GM12878 (cell line): ENCODE results near the gene TUBA4B. TPM values are rescaled to one million over a fixed set of nuclear protein-coding genes. Genes with fewer than 3 reads are reported as not detected.

Experiments
- ATAC-seq: fragments of 200-7000 bp; cut with Tn5 transposase; 3 replicates; pipeline ENCODE4 v1.9.1; 2020; ENCODE audit warnings: mild to moderate bottlenecking, moderate library complexity
- BruUV-seq: library from RNA; stranded (reverse); fragments of 400-500 nt; replicated peaks from 2 replicates; lab custom pipeline; 2021; lab: Mats Ljungman, UMichigan
- CTCF ChIA-PET: fragments of 300-600 bp; sonication (Branson Sonifier 250); formaldehyde crosslinking; extraction: SDS; loops from one replicate; lab custom pipeline; 2021; ENCODE audit warnings: inconsistent platforms; lab: Yijun Ruan, JAX
- POLR2A ChIA-PET: fragments of 350-600 bp; formaldehyde crosslinking; extraction: SDS; loops from one replicate; lab custom pipeline; 2021; ENCODE audit warnings: inconsistent platforms; lab: Charles Lee
- RAD21 ChIA-PET: fragments of 300-600 bp; sonication (Branson Sonifier 250); formaldehyde crosslinking; loops from one replicate; lab custom pipeline; 2023; ENCODE audit warnings: antibody characterized with exemption; ENCODE audit not compliant: unreplicated experiment; lab: Charles Lee
- SMC1A ChIA-PET: fragments of 300-600 bp; sonication (Branson Sonifier 250); formaldehyde crosslinking; loops from one replicate; lab custom pipeline; 2023; ENCODE audit not compliant: unreplicated experiment, uncharacterized antibody; lab: Charles Lee
- DNase-seq: peaks from one replicate; pipeline ENCODE4 v3.0.0-alpha.2; 2011; ENCODE audit warnings: low read depth, low spot score
- FAIRE-seq: peaks from 3 replicates; lab custom pipeline; 2011; peaks lifted over from hg19 to GRCh38; lab: Jason Lieb, UNC
- H2AFZ ChIP-seq: 2 replicates; pipeline ENCODE4 v1.6.0; 2011; ENCODE audit warnings: low read depth, low read length, control low read depth; ENCODE audit not compliant: control insufficient read depth
- H3K27ac ChIP-seq: 2 replicates; pipeline ENCODE4 v1.5.1; 2011; ENCODE audit warnings: control low read depth; ENCODE audit not compliant: control insufficient read depth, insufficient read depth
- H3K27me3 ChIP-seq, 2 experiments: replicated peaks in 1 of 2; 2 replicates each; pipeline versions ENCODE4 v1.6.0 to v1.6.1; 2011; ENCODE audit warnings: low read length in 1 of 2; ENCODE audit not compliant: control insufficient read depth in 2 of 2, insufficient read depth in 2 of 2
- H3K36me3 ChIP-seq, 2 experiments: 2 replicates each; pipeline ENCODE4 v1.5.1; 2011; ENCODE audit warnings: low read length in 1 of 2; ENCODE audit not compliant: control insufficient read depth in 2 of 2, insufficient read depth in 2 of 2
- H3K4me1 ChIP-seq: 2 replicates; pipeline ENCODE4 v1.6.1; 2011; ENCODE audit warnings: mild to moderate bottlenecking, low read length, moderate library complexity, mixed read lengths; ENCODE audit not compliant: control insufficient read depth, insufficient read depth
- H3K4me2 ChIP-seq: 2 replicates; pipeline ENCODE4 v1.6.0; 2011; ENCODE audit warnings: control low read depth; ENCODE audit not compliant: control insufficient read depth, insufficient read depth
- H3K4me3 ChIP-seq: fragments of 200-600 bp; sonication (generic); 2 replicates; pipeline ENCODE4 v1.5.1; 2016
- H3K79me2 ChIP-seq: 2 replicates; pipeline ENCODE4 v1.6.0; 2011; ENCODE audit warnings: low read length; ENCODE audit not compliant: control insufficient read depth, insufficient read depth
- H3K9ac ChIP-seq: 2 replicates; pipeline ENCODE4 v1.8.0; 2011; ENCODE audit warnings: low read length, control low read depth, mixed read lengths; ENCODE audit not compliant: control insufficient read depth, insufficient read depth
- H3K9me3 ChIP-seq: replicated peaks from 3 replicates; pipeline ENCODE4 v1.5.1; 2011; ENCODE audit warnings: mild to moderate bottlenecking, low read length; ENCODE audit not compliant: control insufficient read depth, insufficient read depth
- H4K20me1 ChIP-seq: 2 replicates; pipeline ENCODE4 v1.6.0; 2011; ENCODE audit not compliant: control insufficient read depth, insufficient read depth
- ATF7 ChIP-seq: fragments of 450-650 bp; IDR thresholded peaks from 2 replicates; pipeline ENCODE4 v1.6.1; 2016; ENCODE audit warnings: low read depth, mild to moderate bottlenecking
- BHLHE40 ChIP-seq, 2 experiments: fragments of 450-650 bp in 1 of 2; IDR thresholded peaks; 2 replicates each; pipeline ENCODE4 v1.6.1; 2011 to 2017; ENCODE audit warnings: low read depth in 2 of 2, borderline replicate concordance in 1 of 2, improper control_type of control experiment in 1 of 2, low read length in 1 of 2, mild to moderate bottlenecking in 1 of 2
- HDGF ChIP-seq: fragments of 450-650 bp; IDR thresholded peaks from 2 replicates; pipeline ENCODE4 v1.6.1; 2016; ENCODE audit warnings: antibody characterized with exemption
- IRF3 ChIP-seq: fragments of 450-650 bp; IDR thresholded peaks from 2 replicates; pipeline ENCODE4 v1.6.1; 2014; ENCODE audit warnings: mild to moderate bottlenecking
- KDM1A ChIP-seq: fragments of 200-600 bp; sonication (generic); IDR thresholded peaks from 2 replicates; pipeline ENCODE4 v1.6.1; 2016; ENCODE audit warnings: borderline replicate concordance
- LARP7 ChIP-seq: fragments of 450-650 bp; IDR thresholded peaks from 2 replicates; pipeline ENCODE4 v1.6.1; 2017; ENCODE audit warnings: mild to moderate bottlenecking
- NR2F1 ChIP-seq: fragments of 450-650 bp; conservative IDR thresholded peaks from 2 replicates; pipeline ENCODE4 v1.6.1; 2017; ENCODE audit warnings: mild to moderate bottlenecking
- YBX1 ChIP-seq: fragments of 450-650 bp; IDR thresholded peaks from 2 replicates; pipeline ENCODE4 v1.6.1; 2016; ENCODE audit warnings: antibody characterized with exemption
- ZNF592 ChIP-seq: fragments of 450-650 bp; IDR thresholded peaks from 2 replicates; pipeline ENCODE4 v1.6.1; 2017; ENCODE audit warnings: mild to moderate bottlenecking, moderate library complexity
- WGBS: methylation state at CpG from one replicate; pipeline ENCODE4 v1.1.6; 2016; ENCODE audit warnings: low lambda C conversion rate; ENCODE audit not compliant: insufficient replicate concordance, insufficient coverage; ENCODE audit errors: missing lambda C conversion rate; 5-methylcytosine and 5-hydroxymethylcytosine counted together
- in situ Hi-C: fragments of 300-500 bp; cut with MboI; formaldehyde crosslinking; loops from 9 replicates; pipeline ENCODE4 v1.14.3; 2018; ENCODE audit warnings: mixed read lengths
- intact Hi-C: fragments of 100-400 bp; cut with micrococcal nuclease; formaldehyde crosslinking; loops from one replicate; pipeline ENCODE4 v1.14.2; 2022; ENCODE audit not compliant: unreplicated experiment
- polyA plus RNA-seq, 11 experiments: library from polyadenylated mRNA; depleted of rRNA in 4 of 11; unstranded in 6 of 11; stranded (reverse) in 5 of 11; fragments of >200 nt; fragmentation: Nextera tagmentation in 4 of 11; fragmentation: Illumina TruSeq in 1 of 11; extraction: Ambion mirVana in 4 of 11; extraction: Trizol in 1 of 11; gene quantifications; 1 replicate in 1 of 11; 2 replicates in 10 of 11; pipeline versions ENCODE4 v1.2.1 to v1.2.3, GENCODE V29; 2011 to 2016; ENCODE audit warnings: inconsistent platforms in 2 of 11, missing spikeins in 2 of 11, low read depth in 1 of 11
- total RNA-seq, 4 experiments: library from RNA; depleted of rRNA in 3 of 4; stranded (reverse); fragments of >200 nt in 3 of 4; fragmentation: Illumina TruSeq in 1 of 4; extraction: Trizol in 1 of 4; gene quantifications; 2 replicates each; pipeline versions ENCODE4 v1.2.1 to v1.2.3, GENCODE V29; 2013 to 2021
- TF ChIP-seq, protein P1 (sequence below): IDR thresholded peaks from 2 replicates; pipeline ENCODE4 v1.6.1; 2011; ENCODE audit warnings: borderline replicate concordance, low read depth, mild to moderate bottlenecking, moderate library complexity, low read length; ENCODE audit not compliant: insufficient read depth, poor library complexity, severe bottlenecking
- TF ChIP-seq, protein P2 (sequence below): IDR thresholded peaks from 2 replicates; pipeline ENCODE4 v1.6.1; 2012; ENCODE audit warnings: low read length, inconsistent platforms
- TF ChIP-seq, protein P3 (sequence below): fragments of 450-650 bp; IDR thresholded peaks from 2 replicates; pipeline ENCODE4 v1.6.1; 2016; ENCODE audit warnings: mild to moderate bottlenecking

TUBA4B gene
- total and polyA plus RNA-seq, 10 of the 15 experiments (the other 5 are each of a cell fraction or from before 2014, with no cell fraction given): 0.07 TPM; not detected in 9

- peak overlapping the region; percentile 50; the same call in 1 of the 2 replicates for H3K9ac ChIP-seq
- H4K20me1 ChIP-seq: 0 out of 2 replicates have a peak, but pooled peaks cover 3% of the 10 kb centered on the region
- CTCF ChIA-PET: interaction anchor here (0.6 to 6.1 kb wide), 16 partner anchors 10 to 357 kb away, joined by 3 to 65 read pairs (median 4); partner anchors contain the start of genes CNPPD1, DNAJB2, GLB1L and NHEJ1
- peak overlapping the region; percentile 86 for H3K4me3 ChIP-seq
- DNase-seq (no peak), FAIRE-seq (peak; percentile 81), ATAC-seq (peak; percentile 29)
- peaks cover 38% of the 10 kb centered on the region for H3K79me2 ChIP-seq
- WGBS: 6% methylated on average over 12 of the region's 12 CpGs
- in situ Hi-C loops (no loop called here), intact Hi-C loops (loop anchor here (2.0 kb wide), 1 partner anchor 94 kb away; the partner anchor contains the start of gene NHEJ1)
- no peaks in the 10 kb centered on the region for H3K9me3 ChIP-seq
- no TSS peak for BruUV-seq
- RAD21 ChIA-PET: interaction anchor here (0.8 to 5.1 kb wide), 11 partner anchors 9 to 134 kb away, joined by 3 to 53 read pairs (median 5); partner anchors contain the start of genes ANKZF1, ATG9A, DNAJB2 and GLB1L
- H3K27me3 ChIP-seq: no peaks in the 10 kb centered on the region
- SMC1A ChIA-PET: interaction anchor here (0.7 to 8.6 kb wide), 9 partner anchors 9 to 359 kb away, joined by 3 to 98 read pairs (median 4); partner anchors contain the start of genes ABCB6, DNAJB2, GLB1L and STK16
- no peak overlapping the region for H3K27ac ChIP-seq
- H3K4me1 ChIP-seq: peaks cover 16% of the 10 kb centered on the region
- H3K36me3 ChIP-seq: peaks cover 8 to 9% of the 10 kb centered on the region in 2 experiments
- H3K4me2 ChIP-seq: peak overlapping the region; percentile 92
- POLR2A ChIA-PET: interaction anchor here (0.8 to 9.0 kb wide), 16 partner anchors 9 to 368 kb away, joined by 3 to 160 read pairs (median 4); partner anchors contain the start of genes ABCB6, ANKZF1, ATG9A and DNAJB2
- peak overlapping the region; percentile 92 for H2AFZ ChIP-seq
- TF ChIP-seq, protein P1, sequence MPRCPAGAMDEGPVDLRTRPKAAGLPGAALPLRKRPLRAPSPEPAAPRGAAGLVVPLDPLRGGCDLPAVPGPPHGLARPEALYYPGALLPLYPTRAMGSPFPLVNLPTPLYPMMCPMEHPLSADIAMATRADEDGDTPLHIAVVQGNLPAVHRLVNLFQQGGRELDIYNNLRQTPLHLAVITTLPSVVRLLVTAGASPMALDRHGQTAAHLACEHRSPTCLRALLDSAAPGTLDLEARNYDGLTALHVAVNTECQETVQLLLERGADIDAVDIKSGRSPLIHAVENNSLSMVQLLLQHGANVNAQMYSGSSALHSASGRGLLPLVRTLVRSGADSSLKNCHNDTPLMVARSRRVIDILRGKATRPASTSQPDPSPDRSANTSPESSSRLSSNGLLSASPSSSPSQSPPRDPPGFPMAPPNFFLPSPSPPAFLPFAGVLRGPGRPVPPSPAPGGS: no peak
- TF ChIP-seq NR2F1: no peak
- TF ChIP-seq, protein P2, sequence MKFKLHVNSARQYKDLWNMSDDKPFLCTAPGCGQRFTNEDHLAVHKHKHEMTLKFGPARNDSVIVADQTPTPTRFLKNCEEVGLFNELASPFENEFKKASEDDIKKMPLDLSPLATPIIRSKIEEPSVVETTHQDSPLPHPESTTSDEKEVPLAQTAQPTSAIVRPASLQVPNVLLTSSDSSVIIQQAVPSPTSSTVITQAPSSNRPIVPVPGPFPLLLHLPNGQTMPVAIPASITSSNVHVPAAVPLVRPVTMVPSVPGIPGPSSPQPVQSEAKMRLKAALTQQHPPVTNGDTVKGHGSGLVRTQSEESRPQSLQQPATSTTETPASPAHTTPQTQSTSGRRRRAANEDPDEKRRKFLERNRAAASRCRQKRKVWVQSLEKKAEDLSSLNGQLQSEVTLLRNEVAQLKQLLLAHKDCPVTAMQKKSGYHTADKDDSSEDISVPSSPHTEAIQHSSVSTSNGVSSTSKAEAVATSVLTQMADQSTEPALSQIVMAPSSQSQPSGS: 0 out of 2 replicates have a peak, but pooled peaks have one; percentile 26
- no peak for TF ChIP-seq KDM1A
- TF ChIP-seq BHLHE40 (IDR thresholded peaks at IDR 0.05; ENCODE audit: borderline replicate concordance in 1 of 2, low read depth in 2 of 2, low read length in 1 of 2): 0 out of 4 replicates have a peak, but pooled peaks of 1 of the 2 experiments have one; percentile 2
- TF ChIP-seq YBX1: no peak
- TF ChIP-seq LARP7: 0 out of 2 replicates have a peak, but pooled peaks have one; percentile 39
- no peak for TF ChIP-seq ZNF592
- peak; percentile 51; the same call in 1 of the 2 replicates for TF ChIP-seq HDGF
- TF ChIP-seq, protein P3, sequence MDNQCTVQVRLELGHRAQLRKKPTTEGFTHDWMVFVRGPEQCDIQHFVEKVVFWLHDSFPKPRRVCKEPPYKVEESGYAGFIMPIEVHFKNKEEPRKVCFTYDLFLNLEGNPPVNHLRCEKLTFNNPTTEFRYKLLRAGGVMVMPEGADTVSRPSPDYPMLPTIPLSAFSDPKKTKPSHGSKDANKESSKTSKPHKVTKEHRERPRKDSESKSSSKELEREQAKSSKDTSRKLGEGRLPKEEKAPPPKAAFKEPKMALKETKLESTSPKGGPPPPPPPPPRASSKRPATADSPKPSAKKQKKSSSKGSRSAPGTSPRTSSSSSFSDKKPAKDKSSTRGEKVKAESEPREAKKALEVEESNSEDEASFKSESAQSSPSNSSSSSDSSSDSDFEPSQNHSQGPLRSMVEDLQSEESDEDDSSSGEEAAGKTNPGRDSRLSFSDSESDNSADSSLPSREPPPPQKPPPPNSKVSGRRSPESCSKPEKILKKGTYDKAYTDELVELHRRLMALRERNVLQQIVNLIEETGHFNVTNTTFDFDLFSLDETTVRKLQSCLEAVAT: peak; percentile 29; the same call in 1 of the 2 replicates
- TF ChIP-seq ATF7: peak; percentile 89
- no peak for TF ChIP-seq IRF3
These were observed 1.7 kb downstream of the TUBA4B start for GRCh38 chr2:219254590-219255201.
